Thoracic aorta (tissue), 2 donors: ENCODE measurements around the gene KCNQ4. TPM values are rescaled to one million over a fixed set of nuclear protein-coding genes. Genes with fewer than 3 reads are reported as not detected.

Experiments
- ATAC-seq: fragments of 150-250 bp; one replicate; pipeline ENCODE4 v1.8.0; 2017; ENCODE audit warnings: low read depth; ENCODE audit not compliant: insufficient number of reproducible peaks, low FRiP score
- DNase-seq: peaks from one replicate; pipeline ENCODE4 v3.0.0-alpha.2; 2020; ENCODE audit warnings: low spot score
- H3K27ac ChIP-seq, 2 donors: fragments of 200-600 bp; sonication (generic); 1 replicate in 1 of 2; 2 replicates in 1 of 2; pipeline ENCODE4 v1.5.1; 2016; ENCODE audit warnings: mild to moderate bottlenecking in 2 of 2, moderate library complexity in 2 of 2
- H3K27me3 ChIP-seq: fragments of 200-600 bp; sonication (generic); replicated peaks from 2 replicates; pipeline ENCODE4 v1.6.0; 2016; ENCODE audit warnings: mild to moderate bottlenecking; ENCODE audit not compliant: insufficient read depth
- H3K36me3 ChIP-seq: fragments of 200-600 bp; sonication (generic); one replicate; pipeline ENCODE4 v1.5.1; 2016
- H3K4me1 ChIP-seq, 2 donors: fragments of 200-600 bp; sonication (generic); 1 replicate in 1 of 2; 2 replicates in 1 of 2; pipeline versions ENCODE4 v1.5.1 to v1.6.0; 2016; ENCODE audit warnings: low read depth in 2 of 2, mild to moderate bottlenecking in 1 of 2; ENCODE audit not compliant: control insufficient read depth in 1 of 2
- H3K4me3 ChIP-seq: fragments of 200-600 bp; sonication (generic); 2 replicates; pipeline ENCODE4 v1.5.1; 2016; ENCODE audit warnings: mild to moderate bottlenecking
- H3K9me3 ChIP-seq: fragments of 200-600 bp; sonication (generic); 2 replicates; pipeline ENCODE4 v1.5.1; 2016
- CTCF ChIP-seq: fragments of 200-600 bp; sonication (generic); IDR thresholded peaks from one replicate; pipeline ENCODE4 v1.5.1; 2019; ENCODE audit warnings: antibody characterized with exemption
- total RNA-seq, 2 donors: library from RNA; depleted of rRNA; stranded (reverse); fragments of >200 nt; gene quantifications; one replicate each; pipeline versions ENCODE4 v1.1.0 to v1.2.3, GENCODE V29; 2016

The KCNQ4 gene
- total RNA-seq, 2 donors from 2014 or later: 5.7 to 11.5 TPM

GRCh38 chr1:40818264-40818961, 34.8 kb downstream of the KCNQ4 start:
- no peak for DNase-seq
- no peak for ATAC-seq
- TF ChIP-seq CTCF: no peak
- Histone ChIP-seq H3K27me3 (no peaks in the 10 kb centered on the region), H3K4me3 (peak overlapping the region; percentile 56), H3K36me3 (no peaks in the 10 kb centered on the region), H3K9me3 (no peaks in the 10 kb centered on the region), H3K4me1 (peaks cover 12 to 29% of the 10 kb centered on the region in 2 donors), H3K27ac (no peak overlapping the region)

GRCh38 chr1:40819101-40819500, 35.5 kb downstream of the KCNQ4 start:
- H3K36me3 ChIP-seq: no peaks in the 10 kb centered on the region
- no peak overlapping the region for H3K4me3 ChIP-seq
- ATAC-seq (no peak), DNase-seq (no peak)
- H3K9me3 ChIP-seq: no peaks in the 10 kb centered on the region
- peaks cover 14 to 36% of the 10 kb centered on the region in 2 donors for H3K4me1 ChIP-seq
- H3K27ac ChIP-seq: no peak overlapping the region
- TF ChIP-seq CTCF: no peak
- H3K27me3 ChIP-seq: no peaks in the 10 kb centered on the region

GRCh38 chr1:40820251-40820797, 36.7 kb downstream of the KCNQ4 start:
- Histone ChIP-seq H3K4me3 (no peak overlapping the region), H3K27me3 (no peaks in the 10 kb centered on the region), H3K36me3 (no peaks in the 10 kb centered on the region), H3K27ac (peak overlapping the region; percentile 64 to 74), H3K9me3 (no peaks in the 10 kb centered on the region), H3K4me1 (peaks cover 27 to 48% of the 10 kb centered on the region in 2 donors)
- ATAC-seq (no peak), DNase-seq (no peak)
- TF ChIP-seq CTCF: no peak

GRCh38 chr1:40820911-40821693, 37.5 kb downstream of the KCNQ4 start:
- H3K9me3 ChIP-seq: no peaks in the 10 kb centered on the region
- H3K27ac ChIP-seq: peak overlapping the region; percentile 64 to 74
- H3K27me3 ChIP-seq: no peaks in the 10 kb centered on the region
- H3K4me1 ChIP-seq: peaks cover 31 to 56% of the 10 kb centered on the region in 2 donors
- DNase-seq (no peak), ATAC-seq (no peak)
- H3K36me3 ChIP-seq: no peaks in the 10 kb centered on the region
- TF ChIP-seq CTCF: no peak
- H3K4me3 ChIP-seq: no peak overlapping the region

GRCh38 chr1:40822890-40823289, 39.3 kb downstream of the KCNQ4 start:
- no peak overlapping the region for H3K4me3 ChIP-seq
- ATAC-seq (no peak), DNase-seq (no peak)
- no peaks in the 10 kb centered on the region for H3K27me3 ChIP-seq
- H3K27ac ChIP-seq: peak overlapping the region in 1 of 2 donors; percentile 77
- TF ChIP-seq CTCF: no peak
- no peaks in the 10 kb centered on the region for H3K9me3 ChIP-seq
- no peaks in the 10 kb centered on the region for H3K36me3 ChIP-seq
- H3K4me1 ChIP-seq: peaks cover 31 to 63% of the 10 kb centered on the region in 2 donors
